Measurements from ENCODE around the gene ST3GAL5.

Gene ST3GAL5

DNA sequence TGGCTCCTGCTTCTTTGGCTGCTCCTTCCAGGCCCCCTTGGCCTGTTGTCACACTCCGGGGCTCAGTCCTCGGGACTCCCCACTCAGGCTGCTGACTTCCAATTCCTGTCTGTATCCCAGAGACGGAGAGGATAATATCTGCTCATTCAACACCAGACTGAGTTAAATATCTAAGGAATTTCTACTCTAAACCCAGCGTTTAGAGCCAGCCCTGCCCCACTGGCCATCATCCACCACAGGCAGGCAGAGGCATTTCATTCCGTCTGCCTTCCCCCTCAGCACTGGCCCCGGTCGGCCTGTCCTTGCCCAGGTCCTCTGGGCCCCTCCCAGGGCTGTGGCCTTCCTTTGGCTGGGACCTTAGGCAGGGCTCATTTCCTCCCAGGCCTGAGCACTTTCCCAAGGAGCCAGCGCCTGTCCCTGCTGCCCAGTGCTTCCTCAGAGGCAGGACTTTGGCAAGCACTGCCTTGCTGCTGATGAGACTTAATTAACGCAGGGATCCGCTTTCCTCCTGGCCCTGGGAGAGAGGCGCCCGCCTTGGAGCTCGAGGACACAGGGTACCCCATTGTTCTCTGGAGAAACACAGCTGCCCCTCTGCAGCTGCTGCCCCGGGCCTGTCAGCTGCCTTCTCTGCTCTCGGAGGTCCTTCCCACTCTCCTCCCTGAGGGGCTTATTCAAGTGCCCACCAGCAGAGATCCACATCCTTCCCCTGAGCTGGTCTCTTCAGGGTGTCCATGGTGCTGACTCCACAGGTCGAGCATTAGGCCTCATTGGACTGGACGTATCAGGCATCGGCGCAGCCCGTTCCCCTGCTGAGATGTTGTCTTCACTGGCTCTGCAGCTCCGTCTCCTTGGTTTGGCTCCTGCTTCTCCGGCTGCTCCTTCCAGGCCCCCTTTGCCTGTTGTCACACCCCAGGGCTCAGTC lies 92.2 kb downstream of the ST3GAL5 start:
- no peak overlapping the region for H3K27ac ChIP-seq (ENCODE audit: low read length)
- H3K27me3 ChIP-seq (replicated peaks; ENCODE audit: insufficient read depth, low read length): no peaks in the 10 kb centered on the region; the same call in 1 of the 2 replicates
- no peaks in the 10 kb centered on the region for H3K79me2 ChIP-seq (ENCODE audit: low read length)
- H3K4me2 ChIP-seq (ENCODE audit: low read depth, low read length): no peak overlapping the region
- no peaks in the 10 kb centered on the region for H4K20me1 ChIP-seq (ENCODE audit: insufficient read depth, low read length)
- DNase-seq: no peak
- TF ChIP-seq EZH2 (optimal IDR thresholded peaks at IDR 0.05; ENCODE audit: low read depth, low read length) (no peak), EZH2phosphoT487 (IDR thresholded peaks at IDR 0.05; ENCODE audit: low read length) (no peak)
- TF ChIP-seq, protein P1, sequence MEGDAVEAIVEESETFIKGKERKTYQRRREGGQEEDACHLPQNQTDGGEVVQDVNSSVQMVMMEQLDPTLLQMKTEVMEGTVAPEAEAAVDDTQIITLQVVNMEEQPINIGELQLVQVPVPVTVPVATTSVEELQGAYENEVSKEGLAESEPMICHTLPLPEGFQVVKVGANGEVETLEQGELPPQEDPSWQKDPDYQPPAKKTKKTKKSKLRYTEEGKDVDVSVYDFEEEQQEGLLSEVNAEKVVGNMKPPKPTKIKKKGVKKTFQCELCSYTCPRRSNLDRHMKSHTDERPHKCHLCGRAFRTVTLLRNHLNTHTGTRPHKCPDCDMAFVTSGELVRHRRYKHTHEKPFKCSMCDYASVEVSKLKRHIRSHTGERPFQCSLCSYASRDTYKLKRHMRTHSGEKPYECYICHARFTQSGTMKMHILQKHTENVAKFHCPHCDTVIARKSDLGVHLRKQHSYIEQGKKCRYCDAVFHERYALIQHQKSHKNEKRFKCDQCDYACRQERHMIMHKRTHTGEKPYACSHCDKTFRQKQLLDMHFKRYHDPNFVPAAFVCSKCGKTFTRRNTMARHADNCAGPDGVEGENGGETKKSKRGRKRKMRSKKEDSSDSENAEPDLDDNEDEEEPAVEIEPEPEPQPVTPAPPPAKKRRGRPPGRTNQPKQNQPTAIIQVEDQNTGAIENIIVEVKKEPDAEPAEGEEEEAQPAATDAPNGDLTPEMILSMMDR (IDR thresholded peaks at IDR 0.05; ENCODE audit: low read length): no peak
- no peaks in the 10 kb centered on the region for H3F3A ChIP-seq (ENCODE audit: insufficient read depth, low read length)
- no peak overlapping the region for H2AFZ ChIP-seq (ENCODE audit: low read length)
- H3K9me3 ChIP-seq (replicated peaks; ENCODE audit: insufficient read depth, low read length): no peaks in the 10 kb centered on the region
- no peak overlapping the region for H3K4me3 ChIP-seq (ENCODE audit: low read length)
- no peak overlapping the region for H3K9ac ChIP-seq (ENCODE audit: low read length)
- no peaks in the 10 kb centered on the region for H3K36me3 ChIP-seq (replicated peaks; ENCODE audit: insufficient read depth, low read length)
- H3K4me1 ChIP-seq (ENCODE audit: low read length): no peaks in the 10 kb centered on the region
- H3K9me2 ChIP-seq (replicated peaks; ENCODE audit: insufficient read depth, low read length): no peaks in the 10 kb centered on the region

DNA sequence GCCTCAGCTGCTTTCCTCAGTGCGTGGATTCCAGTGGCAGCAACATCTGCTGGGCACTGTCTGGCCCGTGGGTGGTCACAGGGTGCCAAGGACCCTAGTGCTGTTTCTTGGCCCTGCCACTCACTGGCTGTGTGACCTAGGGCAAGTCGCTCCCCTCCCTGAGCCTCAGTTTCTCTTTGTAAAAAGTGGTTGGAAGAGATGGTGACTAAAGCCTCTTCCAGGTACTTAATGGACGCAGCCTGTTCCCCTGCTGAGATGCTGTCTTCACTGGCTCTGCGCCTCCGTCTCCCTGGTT lies 92.8 kb downstream of the ST3GAL5 start:
- Histone ChIP-seq H3K27ac (ENCODE audit: low read length) (no peak overlapping the region), H3K4me1 (ENCODE audit: low read length) (no peaks in the 10 kb centered on the region), H4K20me1 (ENCODE audit: insufficient read depth, low read length) (no peaks in the 10 kb centered on the region), H3K4me3 (ENCODE audit: low read length) (no peak overlapping the region), H3K9ac (ENCODE audit: low read length) (no peak overlapping the region), H3F3A (ENCODE audit: insufficient read depth, low read length) (no peaks in the 10 kb centered on the region), H3K4me2 (ENCODE audit: low read depth, low read length) (no peak overlapping the region), H3K79me2 (ENCODE audit: low read length) (no peaks in the 10 kb centered on the region), H2AFZ (ENCODE audit: low read length) (no peak overlapping the region), H3K9me3 (replicated peaks; ENCODE audit: insufficient read depth, low read length) (no peaks in the 10 kb centered on the region), H3K27me3 (replicated peaks; ENCODE audit: insufficient read depth, low read length) (no peaks in the 10 kb centered on the region; the same call in 1 of the 2 replicates), H3K9me2 (replicated peaks; ENCODE audit: insufficient read depth, low read length) (no peaks in the 10 kb centered on the region), H3K36me3 (replicated peaks; ENCODE audit: insufficient read depth, low read length) (no peaks in the 10 kb centered on the region)
- TF ChIP-seq EZH2 (optimal IDR thresholded peaks at IDR 0.05; ENCODE audit: low read depth, low read length): no peak
- TF ChIP-seq, protein P1 (IDR thresholded peaks at IDR 0.05; ENCODE audit: low read length): no peak
- no peak for TF ChIP-seq EZH2phosphoT487 (IDR thresholded peaks at IDR 0.05; ENCODE audit: low read length)
- DNase-seq: no peak

DNA sequence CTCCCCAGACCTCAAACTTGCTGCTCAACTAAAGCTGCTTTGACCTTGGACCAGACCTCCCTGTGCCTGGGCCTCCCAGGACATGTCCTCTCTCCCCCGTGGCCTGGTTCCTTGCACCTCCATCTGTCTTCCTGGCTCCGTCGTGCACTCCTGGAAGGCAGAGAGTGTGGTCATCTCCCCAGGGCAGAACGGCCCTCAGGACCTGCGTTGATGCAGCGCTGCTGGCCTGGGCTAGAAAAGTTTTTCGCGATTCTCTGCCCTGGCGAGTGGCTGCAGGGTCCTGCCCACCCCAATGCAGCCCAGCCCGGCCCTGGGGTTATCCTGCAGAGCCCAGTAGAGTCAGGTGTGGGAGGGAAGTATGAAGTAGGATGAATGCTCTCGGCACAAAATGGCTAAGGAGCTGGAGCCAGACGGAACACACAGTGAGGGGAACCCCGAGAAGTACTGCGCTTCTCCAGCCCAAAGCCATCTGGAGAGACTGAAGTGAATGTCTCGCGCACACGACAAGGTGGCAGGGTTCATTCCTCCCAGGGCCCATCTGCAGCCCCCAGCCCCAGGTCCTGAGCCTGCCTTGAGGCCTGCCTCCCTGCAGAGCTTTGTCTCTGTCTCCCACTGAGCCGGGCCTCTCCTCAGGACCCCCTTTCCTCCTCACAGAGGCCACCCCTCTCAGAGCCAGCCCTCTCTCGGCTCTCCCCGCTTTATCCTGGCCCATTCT lies 93.3 kb downstream of the ST3GAL5 start:
- Histone ChIP-seq H3K9me2 (replicated peaks; ENCODE audit: insufficient read depth, low read length) (no peaks in the 10 kb centered on the region), H3K79me2 (ENCODE audit: low read length) (no peaks in the 10 kb centered on the region), H3K4me3 (ENCODE audit: low read length) (no peak overlapping the region), H3K4me2 (ENCODE audit: low read depth, low read length) (no peak overlapping the region), H3K27ac (ENCODE audit: low read length) (no peak overlapping the region), H4K20me1 (ENCODE audit: insufficient read depth, low read length) (no peaks in the 10 kb centered on the region), H3K4me1 (ENCODE audit: low read length) (no peaks in the 10 kb centered on the region), H3K9me3 (replicated peaks; ENCODE audit: insufficient read depth, low read length) (no peaks in the 10 kb centered on the region), H3K9ac (ENCODE audit: low read length) (no peak overlapping the region), H3K27me3 (replicated peaks; ENCODE audit: insufficient read depth, low read length) (no peaks in the 10 kb centered on the region; the same call in 1 of the 2 replicates), H3K36me3 (replicated peaks; ENCODE audit: insufficient read depth, low read length) (no peaks in the 10 kb centered on the region), H3F3A (ENCODE audit: insufficient read depth, low read length) (no peaks in the 10 kb centered on the region), H2AFZ (ENCODE audit: low read length) (no peak overlapping the region)
- DNase-seq: no peak
- TF ChIP-seq EZH2phosphoT487 (IDR thresholded peaks at IDR 0.05; ENCODE audit: low read length) (no peak), EZH2 (optimal IDR thresholded peaks at IDR 0.05; ENCODE audit: low read depth, low read length) (no peak)
- TF ChIP-seq, protein P1 (IDR thresholded peaks at IDR 0.05; ENCODE audit: low read length): no peak
